Neural crest cell (in vitro differentiated cells): Measurements from ENCODE around the gene ORAI3. TPM values are rescaled to one million over a fixed set of nuclear protein-coding genes. Genes with fewer than 3 reads are reported as not detected.

ENCODE experiments used
- DNase-seq: peaks from one replicate; pipeline ENCODE4 v3.0.0; 2021; ENCODE audit warnings: low read depth, mixed read lengths, low spot score
- H3K27ac Mint-ChIP-seq: one replicate; pipeline ENCODE4 v1.8.0; 2021; ENCODE audit warnings: mild to moderate bottlenecking, mixed read lengths; ENCODE audit not compliant: unreplicated experiment
- H3K27me3 Mint-ChIP-seq: 2 replicates; pipeline ENCODE4 v1.8.0; 2021; ENCODE audit warnings: low read depth, mild to moderate bottlenecking, mixed read lengths
- H3K36me3 Mint-ChIP-seq: 2 replicates; pipeline ENCODE4 v1.8.0; 2021; ENCODE audit warnings: low read depth, mild to moderate bottlenecking, mixed read lengths
- H3K4me1 Mint-ChIP-seq: 2 replicates; pipeline ENCODE4 v1.8.0; 2021; ENCODE audit warnings: mixed read lengths
- H3K4me3 Mint-ChIP-seq: one replicate; pipeline ENCODE4 v1.8.0; 2021; ENCODE audit warnings: mild to moderate bottlenecking, mixed read lengths
- H3K9me3 Mint-ChIP-seq: 2 replicates; pipeline ENCODE4 v1.8.0; 2021; ENCODE audit warnings: mixed read lengths
- CTCF ChIP-seq: fragments of 200-600 bp; sonication (generic); conservative IDR thresholded peaks from 2 replicates; pipeline ENCODE4 v1.5.0; 2021; ENCODE audit warnings: antibody characterized with exemption, mild to moderate bottlenecking
- total RNA-seq: library from RNA; stranded (reverse); gene quantifications from 2 replicates; pipeline ENCODE4 v1.2.1, GENCODE V29; 2021

Gene ORAI3
- total RNA-seq, 1 donor from 2014 or later, result 7.7 TPM

GRCh38 chr16:30986129-30986991 is 37.5 kb downstream of the ORAI3 start:
- Mint-ChIP-seq H3K36me3 (peaks cover 5% of the 10 kb centered on the region), H3K27me3 (no peaks in the 10 kb centered on the region), H3K4me3 (peak overlapping the region; percentile 69)

GRCh38 chr16:30987581-30988190 is 38.8 kb downstream of the ORAI3 start:
- H3K27me3 Mint-ChIP-seq, result no peaks in the 10 kb centered on the region
- no peak overlapping the region for H3K4me3 Mint-ChIP-seq
- H3K9me3 Mint-ChIP-seq, result no peaks in the 10 kb centered on the region
- no peaks in the 10 kb centered on the region for H3K4me1 Mint-ChIP-seq
- peaks cover 1% of the 10 kb centered on the region for H3K36me3 Mint-ChIP-seq
- no peak for TF ChIP-seq CTCF
- H3K27ac Mint-ChIP-seq, result no peak overlapping the region
- DNase-seq, result no peak

More at GRCh38 chr16:30986129-30986991, 37.5 kb downstream of the ORAI3 start:
- DNase-seq, result no peak
- Mint-ChIP-seq H3K9me3 (no peaks in the 10 kb centered on the region), H3K27ac (no peak overlapping the region), H3K4me1 (no peaks in the 10 kb centered on the region)
- no peak for TF ChIP-seq CTCF

GRCh38 chr16:30989469-30990047 is 40.7 kb downstream of the ORAI3 start:
- H3K4me1 Mint-ChIP-seq, result no peaks in the 10 kb centered on the region
- no peak overlapping the region for H3K4me3 Mint-ChIP-seq
- no peak overlapping the region for H3K27ac Mint-ChIP-seq
- no peaks in the 10 kb centered on the region for H3K36me3 Mint-ChIP-seq
- no peaks in the 10 kb centered on the region for H3K27me3 Mint-ChIP-seq
- no peak for DNase-seq
- H3K9me3 Mint-ChIP-seq, result no peaks in the 10 kb centered on the region
- no peak for TF ChIP-seq CTCF

- no peaks in the 10 kb centered on the region for H3K36me3 Mint-ChIP-seq
- DNase-seq, result no peak
- H3K4me1 Mint-ChIP-seq, result no peaks in the 10 kb centered on the region
- no peaks in the 10 kb centered on the region for H3K9me3 Mint-ChIP-seq
- H3K4me3 Mint-ChIP-seq, result no peak overlapping the region
- TF ChIP-seq CTCF, result no peak
- H3K27me3 Mint-ChIP-seq, result peaks cover 1% of the 10 kb centered on the region
- H3K27ac Mint-ChIP-seq, result no peak overlapping the region
These were observed 41.2 kb downstream of the ORAI3 start for GRCh38 chr16:30990105-30990504.

- Mint-ChIP-seq H3K27me3 (peaks cover 3% of the 10 kb centered on the region), H3K9me3 (no peaks in the 10 kb centered on the region), H3K4me1 (peaks cover under 1% of the 10 kb centered on the region), H3K27ac (peak overlapping the region; percentile 27), H3K4me3 (no peak overlapping the region), H3K36me3 (no peaks in the 10 kb centered on the region)
- DNase-seq, result no peak
- TF ChIP-seq CTCF, result no peak
These were observed 42.2 kb downstream of the ORAI3 start for GRCh38 chr16:30991052-30991451.
